NCI-H2029 (cell line): Measurements from ENCODE around the gene OSGEP.
A peak's percentile ranks its signal among the peaks of the same experiment; 100 is the strongest.

ENCODE experiments used
- DNase-seq: peaks from one replicate; lab custom pipeline; 2025; lab: John Stamatoyannopoulos, UW

OSGEP gene

GRCh38 chr14:20454516-20455354, at the start of gene OSGEP, which contains the start of gene APEX1:
Gene OSGEP, minus strand, starts transcription at chr14:20454812. Its CDS starts 129 bp downstream, at chr14:20454683.
Gene APEX1, plus strand, starts transcription at chr14:20455226. Its CDS starts 420 bp downstream, at chr14:20455646.
- peak; percentile 99 for DNase-seq

- no peak for DNase-seq
Observed at GRCh38 chr14:20503898-20504297, 49.3 kb upstream of the OSGEP start.

DNA sequence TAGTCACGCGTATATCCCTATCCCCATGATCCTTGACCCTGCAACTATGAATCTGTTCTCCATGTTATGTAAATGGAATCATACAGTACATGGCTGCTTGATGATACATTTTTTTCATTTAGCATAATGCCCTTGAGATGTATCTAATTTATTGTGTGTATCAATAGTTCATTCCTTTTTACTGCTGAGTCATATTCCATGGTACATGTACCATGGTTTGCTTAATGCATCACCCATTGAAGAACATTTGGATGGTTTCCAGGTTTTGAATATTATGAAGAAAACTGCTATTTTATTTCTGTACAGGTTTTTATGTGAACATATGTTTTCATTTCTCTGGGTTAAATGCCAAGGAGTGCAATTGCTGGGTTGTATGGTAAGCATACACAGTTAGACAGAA, 46.7 kb upstream of the OSGEP start:
- no peak for DNase-seq

DNA sequence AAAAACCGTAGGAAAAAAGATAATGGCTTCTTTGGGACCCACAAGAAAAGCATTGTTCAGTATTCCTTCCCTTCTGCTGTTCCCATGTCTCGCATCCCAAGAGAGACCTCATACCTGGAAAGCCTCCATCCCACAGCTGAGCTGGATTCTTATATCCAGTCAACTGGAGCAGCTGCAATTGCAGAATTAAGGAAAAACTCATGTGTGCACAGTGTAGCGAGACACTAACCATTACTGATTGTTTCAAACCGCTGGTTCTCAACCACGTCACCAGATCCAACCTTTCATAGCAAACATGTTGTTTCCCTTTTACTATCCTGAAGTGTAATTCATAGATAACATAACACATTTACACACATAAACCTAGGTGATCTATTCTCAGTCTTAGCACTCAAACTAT, 45.3 kb upstream of the OSGEP start:
- no peak for DNase-seq

- no peak for DNase-seq
Observed at GRCh38 chr14:20499108-20499507, 44.5 kb upstream of the OSGEP start.

DNA sequence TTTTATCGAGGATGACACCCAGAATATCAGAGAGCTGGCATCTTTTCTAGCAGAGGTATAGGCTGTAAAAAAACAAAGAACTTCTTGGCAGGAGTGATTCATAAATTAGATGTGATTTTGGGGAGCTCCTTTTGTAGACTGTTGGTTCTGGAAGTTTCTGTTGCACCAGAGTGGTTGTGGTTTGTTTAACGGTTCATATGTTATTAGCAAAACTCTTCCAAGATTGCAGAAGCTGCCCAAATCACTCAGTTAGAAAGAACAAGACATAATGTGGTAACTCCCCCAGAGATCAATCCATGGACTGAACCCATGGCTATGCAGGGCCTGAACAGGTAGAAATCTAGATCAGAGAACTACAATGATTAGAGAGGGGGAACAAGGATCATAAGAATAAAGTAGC, 44.0 kb upstream of the OSGEP start:
- DNase-seq: no peak

GRCh38 chr14:20494935-20495766, 40.5 kb upstream of the OSGEP start:
- DNase-seq: no peak

GRCh38 chr14:20493634-20494033, 39.0 kb upstream of the OSGEP start:
- DNase-seq: no peak

DNA sequence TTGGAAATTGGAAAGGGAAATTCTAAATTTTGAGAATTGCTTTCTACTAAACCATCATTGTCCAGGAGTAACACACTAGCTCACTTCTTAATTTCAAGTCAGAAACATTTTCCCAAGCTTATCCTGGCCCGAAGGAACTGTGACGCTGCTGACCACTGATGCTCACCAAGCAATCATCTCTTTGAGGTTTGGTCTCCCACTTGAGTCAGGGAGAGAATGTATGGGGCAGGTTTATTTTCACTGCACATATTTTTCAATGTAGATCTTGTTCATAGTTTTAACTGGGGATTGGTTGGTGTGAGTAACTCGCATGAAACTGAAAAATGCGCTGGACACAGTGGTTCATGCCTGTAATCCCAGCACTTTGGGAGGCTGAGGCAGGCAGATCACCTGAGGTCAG, 37.9 kb upstream of the OSGEP start:
- no peak for DNase-seq

- no peak for DNase-seq
Observed at GRCh38 chr14:20490563-20490962, 36.0 kb upstream of the OSGEP start.

- DNase-seq: no peak
Observed at GRCh38 chr14:20489093-20489994, 34.7 kb upstream of the OSGEP start.

DNA sequence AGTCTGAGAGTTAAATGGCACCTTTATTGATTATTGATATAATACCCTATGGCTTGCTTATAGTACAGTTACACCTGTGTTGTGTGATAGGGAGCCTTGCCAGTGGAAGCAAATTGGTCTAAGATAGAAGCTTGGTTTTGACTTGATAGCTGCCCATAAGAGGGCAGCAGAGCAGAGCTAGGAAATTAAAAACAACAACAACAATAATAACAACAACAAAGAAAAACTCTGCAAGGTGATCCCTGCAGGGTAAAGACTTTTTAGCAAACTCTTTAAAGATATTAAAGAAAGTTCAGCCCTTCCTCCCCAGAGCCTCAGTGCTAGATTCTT, 32.7 kb upstream of the OSGEP start:
- DNase-seq: no peak

- no peak for DNase-seq
Observed at GRCh38 chr14:20486684-20487395, 32.2 kb upstream of the OSGEP start.

DNA sequence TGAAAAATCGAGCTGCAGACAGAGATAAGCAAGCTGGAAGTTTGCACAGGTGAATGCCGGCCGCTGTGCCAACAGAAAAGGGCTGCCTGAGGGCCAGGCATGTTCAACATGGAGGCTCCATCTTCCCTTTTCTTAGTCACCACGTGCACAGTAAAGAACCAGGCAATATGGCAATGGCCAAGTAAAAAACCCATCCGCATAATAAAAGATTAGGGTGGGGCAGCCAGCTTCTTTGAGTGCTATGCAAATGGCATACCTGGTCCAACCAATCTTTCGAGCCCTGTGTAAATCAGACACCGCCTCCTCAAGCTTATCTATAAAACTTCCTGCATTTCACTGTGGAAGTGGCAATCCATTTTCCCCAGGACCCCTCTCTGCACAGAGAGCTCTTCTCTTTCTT, 31.3 kb upstream of the OSGEP start:
- DNase-seq: no peak

- DNase-seq: no peak
Observed at GRCh38 chr14:20482382-20482781, 27.8 kb upstream of the OSGEP start.

DNA sequence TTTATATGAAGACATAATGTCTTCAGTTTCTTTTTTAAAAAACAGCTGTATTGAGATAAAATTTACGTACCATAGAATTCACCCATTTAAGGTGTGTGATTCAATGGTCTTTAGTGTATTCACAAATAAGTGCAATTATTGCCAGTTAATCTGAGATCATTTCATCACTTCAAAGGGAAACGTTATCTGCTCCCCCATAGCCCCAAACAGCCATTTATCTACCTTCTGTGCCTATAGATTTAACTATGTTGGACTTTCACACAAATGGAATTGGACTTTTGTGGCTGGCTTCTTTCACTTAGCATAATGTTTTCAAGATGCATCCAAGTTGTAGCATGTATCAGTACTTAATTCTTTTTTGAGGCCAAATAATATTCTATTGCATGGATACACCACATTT, 24.3 kb upstream of the OSGEP start:
- DNase-seq: no peak

DNA sequence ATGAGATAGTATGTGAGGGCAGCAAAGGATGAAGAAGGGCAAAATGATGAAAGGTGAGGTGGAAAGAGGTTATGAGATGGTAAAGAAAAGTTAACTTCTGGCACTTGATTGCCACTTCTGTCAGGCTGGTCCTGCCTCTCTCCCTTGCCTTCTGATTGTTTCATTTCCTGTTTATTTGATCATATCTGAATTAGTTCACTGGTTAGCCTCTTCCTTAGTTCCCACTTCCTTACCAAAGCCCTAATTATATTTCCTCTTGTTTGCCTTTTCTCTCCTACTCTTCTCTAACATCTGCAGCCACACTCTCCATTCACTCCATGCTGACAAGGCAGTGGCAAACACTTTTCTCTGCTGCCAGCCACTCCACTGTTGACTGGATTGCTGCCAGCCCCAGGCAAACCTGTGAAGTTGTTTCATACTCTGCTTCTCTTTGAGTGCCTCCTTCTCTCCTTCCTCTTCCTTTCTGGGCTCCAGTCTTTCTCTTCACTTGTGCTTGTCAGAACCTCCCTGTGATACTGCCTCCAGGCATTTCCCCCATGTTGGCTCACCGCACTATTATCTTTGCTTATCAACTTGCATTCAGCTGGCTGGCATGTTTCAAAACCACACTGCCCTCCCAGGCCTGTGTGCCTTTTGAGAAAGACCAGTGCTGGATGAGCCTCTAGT, 22.7 kb upstream of the OSGEP start:
- peak; percentile 62 for DNase-seq

DNA sequence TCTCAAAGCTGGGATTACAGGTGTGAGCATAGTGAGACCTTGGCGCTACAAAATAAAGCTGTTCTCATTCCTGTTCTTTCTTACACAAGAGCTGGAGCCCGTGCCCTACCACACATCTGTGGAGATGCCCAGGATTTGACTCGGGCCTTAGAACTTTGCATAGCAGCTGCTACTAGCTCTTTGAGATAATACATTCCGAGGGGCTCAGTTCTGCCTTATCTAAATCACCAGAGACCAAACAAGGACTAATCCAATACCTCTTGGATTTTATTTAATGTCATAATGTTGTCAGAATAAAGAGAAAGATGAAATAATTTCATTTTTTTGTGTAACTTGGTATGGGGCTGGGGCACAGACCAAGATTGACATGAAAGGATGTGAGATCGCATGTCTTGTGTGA, 22.2 kb upstream of the OSGEP start:
- no peak for DNase-seq

DNA sequence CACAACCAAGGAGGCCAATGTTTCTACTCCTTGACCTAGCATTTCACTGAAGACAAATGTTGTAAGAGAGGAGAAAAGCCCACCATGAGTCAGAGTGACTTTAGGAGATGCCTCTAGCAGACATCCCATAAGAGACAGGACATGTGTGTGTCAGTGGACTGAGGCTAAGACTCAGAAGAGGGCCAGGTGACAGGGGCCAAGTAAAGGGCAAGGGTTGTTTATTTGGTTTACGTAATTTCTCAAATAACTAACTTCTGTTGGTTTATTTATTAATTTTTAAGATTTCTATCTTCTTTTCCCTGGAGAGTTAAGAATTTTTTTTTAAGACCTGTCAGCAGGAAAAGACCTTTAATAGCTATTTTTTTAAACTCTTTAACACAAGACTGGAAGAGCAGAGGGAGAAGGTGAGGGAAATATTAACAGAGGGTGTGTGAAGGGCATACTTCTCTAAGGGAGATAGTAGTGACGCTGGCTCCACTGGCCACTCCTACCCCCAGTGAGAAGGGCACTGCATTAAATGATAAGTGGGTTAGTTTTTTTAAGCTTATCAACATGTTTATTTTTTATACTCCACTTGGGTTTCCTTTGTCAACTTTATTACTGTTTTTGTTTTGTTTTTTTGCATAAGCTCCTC, 18.0 kb upstream of the OSGEP start:
- DNase-seq: no peak

DNA sequence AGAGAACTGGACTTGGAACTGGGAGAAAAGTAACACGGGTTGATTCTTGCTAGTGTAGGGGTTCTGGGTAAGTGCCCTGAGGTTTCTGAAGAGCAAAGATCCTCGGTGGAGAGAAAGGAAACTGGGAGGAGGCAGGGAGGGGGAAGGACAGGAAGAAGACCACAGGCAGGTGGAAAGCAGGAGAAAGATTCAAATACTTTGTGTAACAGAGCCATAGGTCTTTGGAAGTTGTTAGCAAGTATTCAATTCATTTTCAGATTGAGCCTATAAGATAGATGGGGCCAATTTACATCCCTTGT, 15.9 kb upstream of the OSGEP start:
- no peak for DNase-seq
